GM18526 (cell line): Measurements from ENCODE around the gene PCDHB13.

Experiments
- POLR2A ChIP-seq: IDR thresholded peaks from 3 replicates; pipeline ENCODE4 v1.6.1; 2011; ENCODE audit not compliant: insufficient read length; ENCODE audit errors: extremely low read depth

PCDHB13 gene

GRCh38 chr5:141236516-141237313 is 23.0 kb downstream of the PCDHB13 start:
- TF ChIP-seq POLR2A = no peak

DNA sequence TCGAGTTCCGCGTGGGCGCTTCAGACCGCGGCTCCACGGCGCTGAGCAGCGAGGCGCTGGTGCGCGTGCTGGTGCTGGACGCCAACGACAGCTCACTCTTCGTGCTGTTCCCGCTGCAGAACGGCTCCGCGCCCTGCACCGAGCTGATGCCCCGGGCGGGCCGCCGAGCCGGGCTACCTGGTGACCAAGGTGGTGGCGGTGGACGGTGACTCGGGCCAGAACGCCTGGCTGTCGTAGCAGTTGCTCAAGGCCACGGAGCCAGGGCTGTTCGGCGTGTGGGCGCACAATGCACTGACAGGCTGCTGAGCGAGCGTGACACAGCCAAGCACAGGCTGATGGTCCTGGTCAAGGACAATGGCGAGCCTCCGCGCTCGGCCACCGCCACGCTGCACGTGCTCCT is 27.8 kb downstream of the PCDHB13 start:
- TF ChIP-seq POLR2A = no peak

- TF ChIP-seq POLR2A = no peak
These were observed 31.6 kb downstream of the PCDHB13 start, which contains the start of gene PCDHB15 for GRCh38 chr5:141245250-141245717. TSS of gene PCDHB15 (plus strand) at chr5:141245395. CDS start at chr5:141245579, 184 bp downstream.

GRCh38 chr5:141250576-141250975 is 36.9 kb downstream of the PCDHB13 start:
- no peak for TF ChIP-seq POLR2A

- TF ChIP-seq POLR2A = no peak
These were observed 44.7 kb downstream of the PCDHB13 start for GRCh38 chr5:141258464-141258863.

DNA sequence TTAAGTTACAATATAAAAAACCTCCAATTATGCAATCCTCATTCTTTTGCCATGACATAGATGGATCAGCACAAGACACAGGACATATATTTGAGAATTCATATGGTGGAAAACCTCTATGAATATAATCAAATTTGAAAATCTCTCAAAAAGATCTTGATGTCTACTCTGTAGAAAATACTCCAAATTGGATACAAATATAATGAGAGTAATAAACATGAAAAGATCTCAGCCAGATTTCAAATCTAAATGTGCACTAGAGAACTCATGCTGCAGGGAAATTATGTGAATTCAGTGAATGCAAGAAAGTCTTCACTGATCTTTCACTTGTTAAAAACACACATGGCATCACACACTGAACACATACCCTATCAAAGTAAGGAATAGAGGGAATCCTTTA is 45.2 kb downstream of the PCDHB13 start:
- TF ChIP-seq POLR2A = no peak

DNA sequence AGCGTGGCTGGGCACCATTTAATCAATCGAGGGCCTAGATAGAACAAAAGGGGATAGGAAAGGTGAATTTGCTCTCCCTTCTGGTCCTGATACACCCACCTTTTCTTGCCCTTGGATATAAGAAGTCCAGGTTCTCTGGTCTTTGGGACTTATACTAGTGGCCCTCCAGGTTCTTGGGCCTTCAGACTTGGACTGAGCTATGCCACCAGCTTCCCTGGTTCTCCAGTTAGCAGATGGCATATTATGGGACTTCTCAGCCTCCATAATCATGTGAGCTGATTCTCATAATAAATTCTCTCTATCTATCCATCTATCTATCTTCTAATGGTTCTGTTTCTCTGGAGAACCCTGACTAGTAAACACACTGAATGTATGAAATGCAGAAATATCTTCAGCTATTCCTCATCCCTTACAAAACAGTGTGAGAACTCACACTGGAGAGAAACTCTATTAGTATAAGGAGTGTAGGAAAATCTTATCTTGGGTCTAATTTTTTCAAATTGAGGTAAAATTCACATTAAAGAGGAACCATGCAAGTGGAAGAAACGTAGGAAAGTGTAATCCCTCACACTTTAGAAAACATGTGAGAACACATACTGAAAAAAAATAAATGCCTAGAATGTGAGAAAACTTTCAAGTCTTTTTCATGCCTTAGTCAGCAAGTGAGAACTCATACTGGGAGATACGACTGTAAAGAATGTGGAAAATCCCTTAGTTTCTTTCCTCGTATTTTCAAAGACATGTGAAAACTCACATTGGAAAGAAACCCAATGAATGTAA is 46.9 kb downstream of the PCDHB13 start:
- no peak for TF ChIP-seq POLR2A

DNA sequence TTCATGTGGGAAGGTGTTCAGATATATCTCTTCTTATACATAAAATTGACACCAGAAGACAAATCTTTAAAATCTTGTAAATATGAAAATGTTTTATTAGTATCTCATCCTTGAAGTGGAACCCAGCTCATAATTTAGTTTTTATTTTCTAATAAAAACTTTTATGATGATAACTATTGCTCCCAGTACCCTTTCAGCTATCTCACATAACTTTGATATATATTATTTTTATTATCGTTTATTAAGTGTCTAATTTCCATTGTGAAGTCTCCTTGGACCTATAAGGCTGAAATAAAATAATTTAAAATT is 47.5 kb downstream of the PCDHB13 start:
- no peak for TF ChIP-seq POLR2A
